ENCODE results near the gene BLOC1S4. TPM values are rescaled to one million over a fixed set of nuclear protein-coding genes. Genes with fewer than 3 reads are reported as not detected.

Gene BLOC1S4
- total and polyA plus RNA-seq, 2 donors (not counting 1 experiment from before 2014, with no cell fraction given) = 26.3 to 35.5 TPM

DNA sequence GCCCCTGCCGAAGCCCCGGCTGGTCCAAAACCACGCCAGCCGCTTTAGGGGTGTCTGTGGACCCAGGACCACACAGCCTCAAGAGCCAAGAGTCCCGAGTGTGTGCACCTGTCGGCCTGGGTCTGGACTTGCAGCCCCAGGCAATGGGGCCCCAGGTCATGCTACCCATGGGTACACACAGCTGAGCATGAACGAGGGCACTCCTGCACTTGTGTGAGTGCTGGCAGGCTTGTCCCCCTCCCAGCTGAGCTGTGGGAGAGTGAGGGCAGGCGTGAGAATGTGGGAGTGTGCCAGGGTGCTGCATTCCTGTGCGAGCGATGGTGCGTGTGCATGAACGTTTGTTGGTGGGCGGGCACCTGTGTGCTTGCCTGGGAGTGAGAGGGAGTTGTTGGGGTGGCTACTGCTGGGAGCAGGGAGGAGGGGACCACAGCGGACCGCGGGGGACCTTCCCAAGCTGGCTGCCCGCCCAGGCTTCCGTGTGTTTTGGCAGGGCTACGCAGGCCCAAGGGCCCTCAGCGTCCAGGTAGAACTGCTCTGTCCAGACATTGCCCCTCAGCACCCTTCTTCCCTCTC is 30.8 kb downstream of the BLOC1S4 start:
- intact Hi-C loops (cut with micrococcal nuclease) = no loop called here
- peaks cover 5% of the 10 kb centered on the region for H3K27me3 Mint-ChIP-seq
- no peaks in the 10 kb centered on the region for H3K79me2 ChIP-seq (ENCODE audit: control insufficient read depth, insufficient read depth, low read length)
- ChIA-PET POLR2A (no interaction called here), CTCF (interaction anchor here (1.7 kb wide), 1 partner anchor 127 kb away, joined by 3 read pairs; no protein-coding TSS in a partner anchor)
- no peaks in the 10 kb centered on the region for H3K9me3 ChIP-seq (ENCODE audit: control extremely low read depth in 1 of 3, control insufficient read depth in 2 of 3, insufficient read depth in 1 of 3, low read length in 2 of 3)
- H4K20me1 ChIP-seq (ENCODE audit: control insufficient read depth, insufficient read depth, low read length, poor library complexity, severe bottlenecking) = no peaks in the 10 kb centered on the region
- H3K27ac Mint-ChIP-seq = peak overlapping the region; percentile 26
- no peaks in the 10 kb centered on the region for H3K9me3 Mint-ChIP-seq (ENCODE audit: insufficient read depth)
- no peaks in the 10 kb centered on the region for H3K36me3 ChIP-seq (replicated peaks in 1 of 2; ENCODE audit: control extremely low read depth in 1 of 2, control insufficient read depth in 1 of 2, extremely low read depth in 1 of 2, insufficient read depth in 2 of 2, low read length in 1 of 2)
- H3K27ac ChIP-seq (ENCODE audit: low read length in 2 of 2) = no peak overlapping the region
- ATAC-seq (ENCODE audit: low read depth) = no peak
- no peak overlapping the region for H3K4me2 ChIP-seq (replicated peaks; ENCODE audit: low read depth, low read length, poor library complexity, severe bottlenecking)
- H3K4me3 Mint-ChIP-seq = no peak overlapping the region
- no peaks in the 10 kb centered on the region for H3K27me3 ChIP-seq (replicated peaks in 1 of 4; ENCODE audit: control extremely low read depth in 1 of 4, control insufficient read depth in 3 of 4, insufficient read depth in 4 of 4, low read length in 3 of 4)
- WGBS (ENCODE audit: insufficient coverage) = 90% methylated on average over 18 of the region's 20 CpGs
- H2AFZ ChIP-seq (ENCODE audit: insufficient read depth, low read depth, low read length, poor library complexity, severe bottlenecking) = no peak overlapping the region
- DNase-seq = no peak
- no peak overlapping the region for H3K4me3 ChIP-seq (ENCODE audit: control extremely low read depth in 1 of 5, extremely low read depth in 1 of 5, insufficient read depth in 1 of 5, low read depth in 2 of 5, low read length in 4 of 5)
- TF ChIP-seq, protein P1, sequence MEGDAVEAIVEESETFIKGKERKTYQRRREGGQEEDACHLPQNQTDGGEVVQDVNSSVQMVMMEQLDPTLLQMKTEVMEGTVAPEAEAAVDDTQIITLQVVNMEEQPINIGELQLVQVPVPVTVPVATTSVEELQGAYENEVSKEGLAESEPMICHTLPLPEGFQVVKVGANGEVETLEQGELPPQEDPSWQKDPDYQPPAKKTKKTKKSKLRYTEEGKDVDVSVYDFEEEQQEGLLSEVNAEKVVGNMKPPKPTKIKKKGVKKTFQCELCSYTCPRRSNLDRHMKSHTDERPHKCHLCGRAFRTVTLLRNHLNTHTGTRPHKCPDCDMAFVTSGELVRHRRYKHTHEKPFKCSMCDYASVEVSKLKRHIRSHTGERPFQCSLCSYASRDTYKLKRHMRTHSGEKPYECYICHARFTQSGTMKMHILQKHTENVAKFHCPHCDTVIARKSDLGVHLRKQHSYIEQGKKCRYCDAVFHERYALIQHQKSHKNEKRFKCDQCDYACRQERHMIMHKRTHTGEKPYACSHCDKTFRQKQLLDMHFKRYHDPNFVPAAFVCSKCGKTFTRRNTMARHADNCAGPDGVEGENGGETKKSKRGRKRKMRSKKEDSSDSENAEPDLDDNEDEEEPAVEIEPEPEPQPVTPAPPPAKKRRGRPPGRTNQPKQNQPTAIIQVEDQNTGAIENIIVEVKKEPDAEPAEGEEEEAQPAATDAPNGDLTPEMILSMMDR (IDR thresholded peaks at IDR 0.05) = no peak
- TF ChIP-seq EZH2 (IDR thresholded peaks at IDR 0.05; ENCODE audit: borderline replicate concordance, insufficient read depth, low read depth, low read length, poor library complexity, severe bottlenecking) = no peak
- no peaks in the 10 kb centered on the region for H3K4me1 ChIP-seq (ENCODE audit: control insufficient read depth in 2 of 2, insufficient read depth in 2 of 2, low read length in 2 of 2)
- no peaks in the 10 kb centered on the region for H3K4me1 Mint-ChIP-seq
- H3K9ac ChIP-seq (ENCODE audit: low read length) = no peak overlapping the region

DNA sequence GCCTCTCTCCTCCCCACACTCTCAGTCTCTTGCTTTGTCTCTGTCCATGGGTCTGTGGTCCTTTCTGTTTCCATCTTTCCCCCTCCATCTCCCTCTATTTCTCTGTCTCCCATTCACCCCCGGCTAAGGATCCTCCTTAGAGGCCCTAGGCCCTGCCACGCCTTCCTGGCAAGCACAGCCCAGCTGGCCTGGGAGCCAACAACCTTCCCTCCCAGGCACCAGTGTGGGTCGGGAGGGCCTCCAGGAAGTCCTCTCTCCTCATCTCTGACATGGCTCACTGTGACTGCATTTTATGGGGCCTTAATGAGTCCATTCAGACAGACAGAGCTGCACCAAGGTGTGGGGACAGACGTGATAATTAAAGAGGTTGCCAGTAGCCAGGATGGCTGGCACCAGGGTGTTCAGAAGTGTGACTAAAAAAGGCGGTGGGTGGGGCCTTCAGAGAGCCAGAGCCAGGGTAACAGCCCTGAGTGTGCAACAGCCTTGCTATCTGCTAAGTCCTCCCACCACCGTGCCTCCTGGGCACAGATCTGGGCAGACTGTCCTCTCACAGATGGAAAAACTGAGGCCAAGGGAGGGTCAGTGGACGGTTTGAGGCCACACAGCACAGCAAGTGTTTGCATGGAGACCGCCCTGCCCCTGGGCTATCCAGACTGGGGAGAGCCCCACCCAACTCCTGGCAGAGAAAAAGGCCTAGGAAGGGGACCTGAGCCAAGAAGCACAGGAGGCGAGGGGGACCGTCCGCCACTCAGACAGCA is 31.5 kb downstream of the BLOC1S4 start:
- no peak for ATAC-seq (ENCODE audit: low read depth)
- intact Hi-C loops (cut with micrococcal nuclease) = no loop called here
- Mint-ChIP-seq H3K9me3 (ENCODE audit: insufficient read depth) (no peaks in the 10 kb centered on the region), H3K4me1 (no peaks in the 10 kb centered on the region), H3K27ac (no peak overlapping the region), H3K4me3 (no peak overlapping the region), H3K27me3 (peaks cover 8% of the 10 kb centered on the region)
- H3K9me3 ChIP-seq (ENCODE audit: control extremely low read depth in 1 of 3, control insufficient read depth in 2 of 3, insufficient read depth in 1 of 3, low read length in 2 of 3) = no peaks in the 10 kb centered on the region
- H3K9ac ChIP-seq (ENCODE audit: low read length) = no peak overlapping the region
- POLR2A ChIA-PET = no interaction called here
- H3K27me3 ChIP-seq (replicated peaks in 1 of 4; ENCODE audit: control extremely low read depth in 1 of 4, control insufficient read depth in 3 of 4, insufficient read depth in 4 of 4, low read length in 3 of 4) = no peaks in the 10 kb centered on the region
- DNase-seq = no peak
- no peak overlapping the region for H2AFZ ChIP-seq (ENCODE audit: insufficient read depth, low read depth, low read length, poor library complexity, severe bottlenecking)
- H3K36me3 ChIP-seq (replicated peaks in 1 of 2; ENCODE audit: control extremely low read depth in 1 of 2, control insufficient read depth in 1 of 2, extremely low read depth in 1 of 2, insufficient read depth in 2 of 2, low read length in 1 of 2) = no peaks in the 10 kb centered on the region
- H3K79me2 ChIP-seq (ENCODE audit: control insufficient read depth, insufficient read depth, low read length) = no peaks in the 10 kb centered on the region
- no peak overlapping the region for H3K4me3 ChIP-seq (ENCODE audit: control extremely low read depth in 1 of 5, extremely low read depth in 1 of 5, insufficient read depth in 1 of 5, low read depth in 2 of 5, low read length in 4 of 5)
- WGBS (ENCODE audit: insufficient coverage) = 89% methylated on average over 8 of the region's 11 CpGs
- no peaks in the 10 kb centered on the region for H3K4me1 ChIP-seq (ENCODE audit: control insufficient read depth in 2 of 2, insufficient read depth in 2 of 2, low read length in 2 of 2)
- no peaks in the 10 kb centered on the region for H4K20me1 ChIP-seq (ENCODE audit: control insufficient read depth, insufficient read depth, low read length, poor library complexity, severe bottlenecking)
- H3K4me2 ChIP-seq (replicated peaks; ENCODE audit: low read depth, low read length, poor library complexity, severe bottlenecking) = no peak overlapping the region
- TF ChIP-seq, protein P1 (IDR thresholded peaks at IDR 0.05) = no peak
- no peak for TF ChIP-seq EZH2 (IDR thresholded peaks at IDR 0.05; ENCODE audit: borderline replicate concordance, insufficient read depth, low read depth, low read length, poor library complexity, severe bottlenecking)
- CTCF ChIA-PET = no interaction called here
- no peak overlapping the region for H3K27ac ChIP-seq (ENCODE audit: low read length in 2 of 2)
